GM23248 (cell line): ENCODE results near the gene INPP5D. TPM values are rescaled to one million over a fixed set of nuclear protein-coding genes. Genes with fewer than 3 reads are reported as not detected.

Experiments used
- DNase-seq: peaks from one replicate; pipeline ENCODE4 v3.0.0-alpha.2; 2015
- H2AFZ ChIP-seq: fragments of 200-600 bp; sonication (generic); 2 replicates; pipeline ENCODE4 v1.6.1; 2016; ENCODE audit warnings: antibody characterized with exemption
- H3F3A ChIP-seq: fragments of 200-600 bp; sonication (generic); 2 replicates; pipeline ENCODE4 v1.6.1; 2016; ENCODE audit warnings: mild to moderate bottlenecking, antibody characterized with exemption, mixed run types; ENCODE audit not compliant: insufficient read depth
- H3K27ac ChIP-seq: fragments of 200-600 bp; sonication (generic); 2 replicates; pipeline ENCODE4 v1.5.1; 2016; ENCODE audit warnings: mild to moderate bottlenecking
- H3K27me3 ChIP-seq: fragments of 200-600 bp; sonication (generic); replicated peaks from 2 replicates; pipeline ENCODE4 v1.6.1; 2016; ENCODE audit warnings: mild to moderate bottlenecking; ENCODE audit not compliant: insufficient read depth
- H3K36me3 ChIP-seq: fragments of 200-600 bp; sonication (generic); 2 replicates; pipeline ENCODE4 v1.6.1; 2016; ENCODE audit warnings: low read depth, mild to moderate bottlenecking
- H3K4me1 ChIP-seq: fragments of 200-600 bp; sonication (generic); 2 replicates; pipeline ENCODE4 v1.6.1; 2016; ENCODE audit warnings: mild to moderate bottlenecking; ENCODE audit not compliant: insufficient read depth
- H3K4me2 ChIP-seq: fragments of 200-600 bp; sonication (generic); one replicate; pipeline ENCODE4 v1.6.1; 2016; ENCODE audit warnings: mild to moderate bottlenecking; ENCODE audit not compliant: unreplicated experiment
- H3K4me3 ChIP-seq: fragments of 200-600 bp; sonication (generic); 2 replicates; pipeline ENCODE4 v1.5.1; 2016; ENCODE audit warnings: mild to moderate bottlenecking
- H3K79me2 ChIP-seq: fragments of 200-600 bp; sonication (generic); 2 replicates; pipeline ENCODE4 v1.6.1; 2016; ENCODE audit warnings: mild to moderate bottlenecking; ENCODE audit not compliant: insufficient read depth
- H3K9ac ChIP-seq: fragments of 200-600 bp; sonication (generic); 2 replicates; pipeline ENCODE4 v1.6.1; 2016; ENCODE audit warnings: mild to moderate bottlenecking
- H3K9me2 ChIP-seq: fragments of 200-600 bp; sonication (generic); 2 replicates; pipeline ENCODE4 v1.6.1; 2016; ENCODE audit warnings: mixed run types, mild to moderate bottlenecking, moderate library complexity; ENCODE audit not compliant: insufficient read depth
- H3K9me3 ChIP-seq: fragments of 200-600 bp; sonication (generic); one replicate; pipeline ENCODE4 v1.6.1; 2017; ENCODE audit warnings: low read depth
- H4K20me1 ChIP-seq: fragments of 200-600 bp; sonication (generic); 2 replicates; pipeline ENCODE4 v1.6.0; 2016; ENCODE audit not compliant: insufficient read depth
- EZH2 ChIP-seq: fragments of 200-600 bp; sonication (generic); IDR thresholded peaks from 2 replicates; pipeline ENCODE4 v1.6.1; 2018; ENCODE audit warnings: antibody characterized with exemption, mild to moderate bottlenecking; ENCODE audit not compliant: insufficient read depth, poor library complexity, severe bottlenecking
- EZH2phosphoT487 ChIP-seq: fragments of 200-600 bp; sonication (generic); IDR thresholded peaks from 2 replicates; pipeline ENCODE4 v1.6.1; 2018; ENCODE audit warnings: antibody characterized with exemption, moderate library complexity, mild to moderate bottlenecking, low read depth; ENCODE audit not compliant: insufficient read depth
- WGBS, 2 experiments: methylation state at CpG; one replicate each; pipeline ENCODE4 v1.1.6; 2015 to 2017; ENCODE audit warnings: low lambda C conversion rate in 2 of 2, low coverage in 1 of 2; ENCODE audit errors: missing lambda C conversion rate in 2 of 2; 5-methylcytosine and 5-hydroxymethylcytosine counted together
- in situ Hi-C: fragments of 300-500 bp; cut with MboI; formaldehyde crosslinking; loops from 2 replicates; pipeline ENCODE4 v1.15.0; 2020
- polyA plus RNA-seq: library from polyadenylated mRNA; unstranded; fragments of >200 nt; fragmentation: Nextera tagmentation; extraction: Ambion mirVana; gene quantifications from 2 replicates; pipeline ENCODE4 v1.2.1, GENCODE V29; 2016
- total RNA-seq: library from RNA; depleted of rRNA; stranded (reverse); fragments of >200 nt; shearing (Covaris generic); gene quantifications from 2 replicates; pipeline ENCODE4 v1.2.3, GENCODE V29; 2014

Gene INPP5D
- total and polyA plus RNA-seq, 2 experiments from 2014 or later: 0.23 TPM; not detected in 1

DNA sequence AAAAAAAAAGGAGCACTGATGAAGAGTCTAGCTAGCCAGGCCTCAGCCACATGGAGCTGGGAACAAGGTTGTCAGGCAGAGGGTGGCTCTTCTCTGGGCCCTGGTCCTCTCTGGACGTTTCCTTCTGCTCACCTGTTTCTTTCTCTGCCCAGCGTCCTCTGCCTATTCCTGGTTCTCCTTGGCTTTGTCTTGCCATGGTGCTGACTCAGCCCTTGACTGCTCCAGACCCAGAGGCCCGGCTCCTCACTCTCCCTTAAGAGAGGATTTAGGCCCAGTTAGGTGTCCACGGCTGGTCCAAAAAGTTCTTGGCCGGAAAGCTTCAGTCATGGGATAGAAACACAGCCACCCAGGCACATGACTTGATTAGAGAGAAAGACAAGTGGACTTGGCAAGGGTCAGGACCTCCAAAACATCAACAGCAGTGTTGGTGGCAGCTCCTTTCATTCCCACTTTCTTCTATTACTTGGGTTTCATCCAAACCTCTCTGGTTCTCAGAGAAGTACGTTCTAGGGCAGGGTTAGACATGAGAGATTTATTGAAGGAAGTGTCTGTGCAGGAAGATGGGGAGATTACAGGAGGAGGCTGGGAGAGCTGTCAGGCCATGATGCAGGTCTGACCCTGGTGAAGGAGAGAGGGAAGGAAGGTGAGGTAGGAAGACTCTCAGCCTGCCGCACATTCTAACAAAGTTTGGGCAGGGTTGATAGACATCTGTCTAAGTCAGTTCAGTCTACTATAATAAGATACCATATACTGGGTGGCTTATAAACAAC lies 176.9 kb downstream of the INPP5D start:
- no peak overlapping the region for H3K4me3 ChIP-seq
- no peak overlapping the region for H3K27ac ChIP-seq
- no peaks in the 10 kb centered on the region for H3F3A ChIP-seq
- H4K20me1 ChIP-seq: no peaks in the 10 kb centered on the region
- 58 to 60% methylated on average over 7 of the region's 7 CpGs for WGBS, 2 experiments
- no peak overlapping the region for H3K9ac ChIP-seq
- H3K9me2 ChIP-seq: no peaks in the 10 kb centered on the region
- H2AFZ ChIP-seq: no peak overlapping the region
- no peak overlapping the region for H3K4me2 ChIP-seq
- TF ChIP-seq EZH2phosphoT487: no peak
- TF ChIP-seq EZH2: no peak
- no peak for DNase-seq
- no peaks in the 10 kb centered on the region for H3K79me2 ChIP-seq
- H3K9me3 ChIP-seq: no peaks in the 10 kb centered on the region
- no peaks in the 10 kb centered on the region for H3K4me1 ChIP-seq
- no peaks in the 10 kb centered on the region for H3K36me3 ChIP-seq
- in situ Hi-C loops: no loop called here
- H3K27me3 ChIP-seq: no peaks in the 10 kb centered on the region

DNA sequence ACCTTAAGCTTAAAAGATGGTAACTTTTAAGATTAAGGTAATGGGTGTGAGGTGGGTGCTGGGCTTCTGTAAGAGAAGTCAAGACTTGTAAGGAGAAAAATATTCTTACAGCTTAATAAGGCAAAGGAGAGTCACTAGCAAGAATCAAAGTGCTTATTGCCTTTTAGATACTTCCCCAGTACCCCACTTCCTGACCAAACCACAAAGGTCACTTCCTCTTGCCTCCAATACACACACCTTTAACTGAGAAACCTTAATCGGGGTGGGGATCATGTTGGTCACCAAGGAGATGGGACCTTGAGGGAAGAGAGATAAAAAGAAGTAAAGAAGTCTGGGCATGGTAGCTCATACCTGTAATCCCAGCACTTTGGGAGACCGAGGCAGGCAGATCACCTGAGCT lies 180.8 kb downstream of the INPP5D start:
- Histone ChIP-seq H2AFZ (no peak overlapping the region), H4K20me1 (no peaks in the 10 kb centered on the region), H3K36me3 (no peaks in the 10 kb centered on the region), H3K79me2 (no peaks in the 10 kb centered on the region), H3K27me3 (no peaks in the 10 kb centered on the region), H3K4me3 (no peak overlapping the region), H3K9me2 (no peaks in the 10 kb centered on the region), H3K4me1 (no peaks in the 10 kb centered on the region), H3K9ac (no peak overlapping the region), H3F3A (no peaks in the 10 kb centered on the region), H3K27ac (no peak overlapping the region), H3K4me2 (no peak overlapping the region), H3K9me3 (no peaks in the 10 kb centered on the region)
- 51 to 62% methylated on average over 2 of the region's 2 CpGs for WGBS, 2 experiments
- in situ Hi-C loops: loop anchor here (10.0 kb wide), 1 partner anchor 386 kb away; no protein-coding TSS in a partner anchor
- DNase-seq: no peak
- TF ChIP-seq EZH2 (no peak), EZH2phosphoT487 (no peak)

DNA sequence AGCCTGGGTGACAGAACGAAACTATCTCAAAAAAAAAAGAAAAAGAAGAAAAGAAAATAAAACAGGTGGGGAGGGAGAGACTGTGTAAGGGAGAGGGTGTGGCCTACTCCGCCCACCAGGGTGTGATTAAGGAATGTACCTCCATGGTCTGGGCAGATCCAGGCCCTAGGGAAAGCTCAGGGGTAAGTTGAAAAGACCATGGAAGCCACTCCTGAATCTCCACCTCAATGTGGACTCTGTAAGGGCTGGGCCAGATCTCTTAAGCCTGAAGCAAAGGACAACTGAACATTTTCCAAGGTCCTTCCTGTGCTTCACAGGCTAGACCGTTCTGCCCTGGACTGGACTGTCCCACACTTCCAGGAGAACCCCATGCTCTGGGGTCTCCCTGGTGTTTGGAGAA lies 181.7 kb downstream of the INPP5D start:
- TF ChIP-seq EZH2phosphoT487 (no peak), EZH2 (no peak)
- in situ Hi-C loops: loop anchor here (10.0 kb wide), 1 partner anchor 387 kb away; no protein-coding TSS in a partner anchor
- Histone ChIP-seq H3K27ac (no peak overlapping the region), H3K9me3 (no peaks in the 10 kb centered on the region), H4K20me1 (no peaks in the 10 kb centered on the region), H3K4me3 (no peak overlapping the region), H3K27me3 (no peaks in the 10 kb centered on the region), H3F3A (no peaks in the 10 kb centered on the region), H3K4me1 (no peaks in the 10 kb centered on the region), H3K9me2 (no peaks in the 10 kb centered on the region), H2AFZ (no peak overlapping the region), H3K9ac (no peak overlapping the region), H3K36me3 (no peaks in the 10 kb centered on the region), H3K4me2 (no peak overlapping the region), H3K79me2 (no peaks in the 10 kb centered on the region)
- DNase-seq: no peak
- 73 to 81% methylated on average over 3 of the region's 3 CpGs for WGBS, 2 experiments

DNA sequence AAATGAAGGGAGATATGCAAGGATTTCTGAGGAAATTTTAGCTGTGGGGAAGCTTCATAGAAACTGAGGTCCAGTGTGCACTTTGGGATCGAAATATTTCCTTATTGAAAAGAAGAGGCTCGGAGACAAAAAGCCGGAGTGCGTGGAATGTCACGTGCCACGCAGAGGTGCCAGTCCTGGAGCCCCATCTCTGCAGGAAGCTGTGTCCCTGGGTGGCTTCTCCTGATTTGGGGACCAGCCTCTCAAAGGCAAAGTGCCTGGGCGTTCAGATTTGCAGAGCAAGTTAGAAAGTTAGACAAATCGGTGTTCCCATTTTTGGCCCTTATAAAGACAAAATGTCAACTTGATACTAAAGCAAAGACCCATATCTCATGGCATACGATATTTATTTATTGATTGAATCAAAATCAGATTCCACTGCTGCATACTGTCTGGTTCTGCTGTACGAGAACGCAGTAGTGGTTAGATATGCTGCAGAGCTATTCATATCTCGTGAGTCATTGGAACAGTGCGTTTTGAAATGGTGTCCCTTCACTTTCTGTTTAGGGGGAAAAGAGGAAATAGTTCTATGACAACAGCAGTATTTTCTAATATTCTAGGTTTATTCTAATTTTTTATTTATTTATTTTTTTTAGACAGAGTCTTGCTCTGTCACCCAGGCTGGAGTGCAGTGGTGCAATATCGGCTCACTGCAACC lies 182.2 kb downstream of the INPP5D start:
- Histone ChIP-seq H3K9ac (no peak overlapping the region), H3K27ac (no peak overlapping the region), H3K9me3 (no peaks in the 10 kb centered on the region), H4K20me1 (no peaks in the 10 kb centered on the region), H3K79me2 (no peaks in the 10 kb centered on the region), H2AFZ (no peak overlapping the region), H3K9me2 (no peaks in the 10 kb centered on the region), H3K4me1 (no peaks in the 10 kb centered on the region), H3K4me2 (no peak overlapping the region), H3K27me3 (no peaks in the 10 kb centered on the region), H3K4me3 (no peak overlapping the region), H3K36me3 (no peaks in the 10 kb centered on the region), H3F3A (peaks cover 3% of the 10 kb centered on the region)
- in situ Hi-C loops: loop anchor here (10.0 kb wide), 1 partner anchor 388 kb away; no protein-coding TSS in a partner anchor
- no peak for DNase-seq
- TF ChIP-seq EZH2phosphoT487: no peak
- TF ChIP-seq EZH2: no peak
- 71 to 75% methylated on average over 14 of the region's 14 CpGs for WGBS, 2 experiments
